HG02885 (cell line): ENCODE measurements around the gene CHMP2A.

Experiments
- ATAC-seq: cut with Tn5 transposase; IDR thresholded peaks from one replicate; pipeline ENCODE4 v1.9.1; 2021; ENCODE audit warnings: mild to moderate bottlenecking; ENCODE audit not compliant: unreplicated experiment, poor library complexity

The CHMP2A gene

DNA sequence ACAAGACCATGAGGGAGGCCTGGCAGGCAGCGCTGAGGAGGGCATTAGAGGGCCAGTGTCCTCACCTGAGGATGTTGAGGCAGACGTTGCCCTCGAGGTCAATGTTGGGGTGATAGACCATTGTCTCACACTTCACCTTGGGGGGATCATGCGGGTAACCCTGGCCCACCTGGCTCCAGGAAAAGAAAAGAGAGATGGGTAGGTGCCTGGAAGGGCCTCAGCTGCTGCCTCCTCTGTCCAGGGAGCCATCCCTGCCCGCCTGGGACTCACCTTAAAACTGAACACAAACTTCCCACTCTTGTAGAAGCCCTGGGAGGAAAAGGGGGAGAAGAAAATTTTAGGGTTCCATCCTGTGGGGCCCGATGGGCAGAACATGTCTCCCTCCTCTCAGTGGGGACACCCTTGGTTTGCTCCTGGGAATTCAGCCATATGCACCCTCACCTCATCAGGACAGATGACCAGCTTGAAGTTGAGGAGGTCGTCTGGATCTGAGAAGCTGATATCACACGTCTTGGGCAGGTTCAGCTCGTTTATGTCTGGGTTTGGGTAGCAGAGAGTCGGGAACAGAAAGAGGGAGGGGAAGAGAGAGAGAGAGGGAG lies 1.8 kb upstream of the CHMP2A start:
- no peak for ATAC-seq

DNA sequence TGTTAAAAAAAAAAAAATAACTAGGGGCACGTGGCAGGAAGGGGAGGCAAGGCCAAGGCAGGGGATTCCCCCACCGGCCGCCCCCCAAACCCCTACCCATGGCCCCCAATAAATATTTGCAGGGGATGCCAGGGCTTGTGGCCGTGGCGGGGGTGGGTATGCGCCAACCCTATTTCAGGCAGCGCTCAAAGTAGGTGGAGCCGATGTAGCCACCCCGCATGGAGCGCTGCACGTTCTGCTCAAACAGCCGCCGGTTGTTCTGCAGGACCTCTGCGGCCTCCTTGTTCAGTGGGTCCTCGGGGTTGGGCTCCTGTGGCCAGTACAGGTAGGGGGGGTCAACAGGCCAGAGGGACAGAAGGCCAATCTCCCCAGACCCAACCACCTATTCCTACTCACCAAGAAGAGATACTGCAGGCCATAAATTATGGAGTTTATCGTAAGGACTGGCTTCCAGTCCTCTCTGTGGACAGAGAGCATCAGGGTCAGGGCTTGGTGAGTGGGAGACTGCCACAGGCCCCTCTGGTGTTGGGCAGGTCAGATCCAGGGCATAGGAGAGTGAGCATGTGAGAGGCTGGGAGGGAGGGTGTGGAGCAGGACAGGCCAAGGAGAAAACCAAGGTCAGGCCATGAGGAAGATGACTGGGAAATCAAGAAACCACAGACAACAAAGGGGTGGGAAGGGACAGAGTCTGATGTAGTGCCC lies 1.2 kb upstream of the CHMP2A start:
- no peak for ATAC-seq

DNA sequence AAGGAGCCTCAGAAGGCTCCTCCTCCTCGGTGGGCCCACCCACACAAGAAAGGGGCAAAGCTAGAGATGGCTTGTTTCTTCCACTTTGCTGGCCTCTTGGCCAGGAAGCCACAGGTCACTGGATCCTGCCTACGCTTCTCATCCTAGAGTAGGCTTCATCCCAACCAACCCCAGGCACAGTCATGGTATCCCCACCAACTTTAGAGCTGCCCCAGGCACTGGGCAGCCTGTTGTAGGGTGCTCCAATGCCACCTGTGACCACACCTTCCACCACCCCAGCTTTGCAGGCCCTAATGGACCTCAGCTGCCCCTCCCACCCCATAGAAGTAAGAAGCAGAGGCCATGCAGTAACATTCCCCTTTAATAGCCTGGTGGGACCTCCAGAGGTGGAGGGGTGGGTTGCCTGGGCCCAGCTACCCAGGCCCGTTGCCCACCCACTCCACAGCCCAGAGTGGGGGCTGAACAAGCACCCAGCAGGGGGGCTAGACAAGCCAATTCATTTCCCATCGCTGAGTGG lies 522 bp upstream of the CHMP2A start:
- no peak for ATAC-seq

DNA sequence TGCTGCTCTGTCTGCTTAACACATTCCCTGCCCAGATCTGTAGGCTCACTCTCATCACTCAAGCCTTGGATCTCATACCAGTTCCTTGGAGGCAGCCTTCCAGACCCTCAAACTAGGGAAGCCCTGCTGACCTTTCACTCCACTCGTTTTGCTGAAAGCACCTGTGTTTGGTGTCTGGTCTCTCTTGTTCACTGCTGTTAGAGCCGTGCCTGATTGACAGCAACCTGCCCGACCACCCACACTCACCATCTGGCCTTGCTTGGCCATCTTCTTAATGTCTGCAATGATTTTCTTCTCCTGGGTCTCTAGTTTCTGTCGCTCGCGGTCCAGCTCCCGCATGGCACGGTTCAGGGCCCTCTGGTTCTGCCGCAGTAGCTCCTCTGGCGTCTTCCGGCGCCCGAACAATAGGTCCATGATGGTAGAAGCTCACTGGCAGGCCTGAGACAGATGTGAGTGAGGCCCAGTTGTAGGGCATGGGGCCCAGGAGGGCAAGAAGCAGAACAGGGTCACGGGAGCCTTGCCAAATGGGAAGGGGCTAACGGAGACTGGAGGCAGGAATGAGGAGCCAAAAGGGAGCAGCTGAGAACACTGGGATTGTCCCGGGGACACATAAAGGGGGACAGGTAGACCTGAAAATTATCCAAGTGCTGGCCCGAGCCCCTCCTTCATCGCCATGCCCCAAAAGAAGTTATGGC lies 959 bp downstream of the CHMP2A start:
- no peak for ATAC-seq

GRCh38 chr19:58552655-58553054 lies 2.2 kb downstream of the CHMP2A start:
- ATAC-seq: no peak

DNA sequence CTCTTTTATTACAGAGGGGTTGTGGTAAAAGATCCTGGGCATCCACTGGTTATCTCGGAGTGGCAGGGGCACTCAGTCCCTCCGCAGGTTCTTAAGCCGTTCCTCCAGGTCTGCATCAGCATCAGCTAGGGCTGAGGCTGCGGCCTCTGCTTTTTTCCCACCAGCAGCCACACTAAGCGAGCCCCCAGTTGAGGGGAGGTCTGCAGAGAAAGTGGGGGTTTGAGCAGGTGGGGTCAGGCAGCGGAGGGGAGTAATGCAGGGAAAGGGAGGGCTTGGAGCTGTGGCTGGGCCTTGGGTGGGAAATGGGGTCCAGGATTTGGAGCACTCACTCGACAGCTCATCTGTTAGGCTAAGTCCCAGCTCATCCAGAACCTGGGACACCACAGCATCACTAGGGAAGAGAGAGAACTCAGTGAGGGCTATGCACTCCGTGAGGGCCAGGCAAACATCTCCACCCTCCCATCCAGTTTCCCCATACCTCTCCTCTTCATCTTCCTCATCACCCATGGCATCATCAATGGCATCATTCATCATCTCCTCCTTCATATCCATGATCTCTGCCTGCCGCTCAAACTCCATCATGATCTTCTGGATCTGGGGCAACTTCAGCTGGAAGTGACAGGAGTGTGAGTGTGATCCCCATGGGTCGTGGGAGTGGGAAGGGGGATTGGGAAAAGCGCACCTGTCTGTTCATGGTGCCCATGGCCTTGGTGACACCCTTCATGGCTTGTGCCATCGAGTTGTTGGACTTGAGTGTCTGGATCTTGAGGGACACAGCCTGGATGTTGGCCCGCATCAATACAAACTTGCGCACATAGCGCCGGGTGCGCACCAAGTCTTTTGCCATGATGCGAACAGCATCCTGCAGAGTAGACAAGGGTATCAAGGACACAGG lies 3.1 kb downstream of the CHMP2A start:
- ATAC-seq: no peak

- ATAC-seq: no peak
These were observed 3.8 kb downstream of the CHMP2A start for GRCh38 chr19:58551123-58551497.

DNA sequence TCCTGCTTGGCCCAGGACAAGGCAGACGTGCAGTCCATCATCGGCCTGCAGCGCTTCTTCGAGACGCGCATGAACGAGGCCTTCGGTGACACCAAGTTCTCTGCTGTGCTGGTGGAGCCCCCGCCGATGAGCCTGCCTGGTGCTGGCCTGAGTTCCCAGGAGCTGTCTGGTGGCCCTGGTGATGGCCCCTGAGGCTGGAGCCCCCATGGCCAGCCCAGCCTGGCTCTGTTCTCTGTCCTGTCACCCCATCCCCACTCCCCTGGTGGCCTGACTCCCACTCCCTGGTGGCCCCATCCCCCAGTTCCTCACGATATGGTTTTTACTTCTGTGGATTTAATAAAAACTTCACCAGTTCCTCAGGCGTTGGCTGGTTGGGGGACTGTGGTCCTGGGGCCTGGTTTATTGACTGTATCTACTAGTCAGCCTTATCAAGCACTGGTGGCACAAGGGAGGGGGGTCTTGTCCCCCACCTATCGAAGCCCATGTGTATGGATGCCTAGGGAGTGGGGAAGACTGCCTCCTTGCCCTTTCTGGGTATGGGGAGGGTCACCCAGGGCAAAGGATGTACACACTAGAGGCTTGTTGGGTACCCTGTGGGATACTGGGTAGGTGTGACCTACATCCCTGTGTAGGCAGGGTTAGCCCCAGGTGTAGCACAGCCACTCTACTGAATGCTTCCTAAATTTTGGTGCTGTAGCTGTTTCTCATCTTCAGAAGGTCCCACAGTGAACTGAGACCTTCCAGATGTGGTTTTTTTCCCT lies 4.4 kb downstream of the CHMP2A start:
- no peak for ATAC-seq

- no peak for ATAC-seq
These were observed 5.1 kb downstream of the CHMP2A start for GRCh38 chr19:58549664-58550361.

DNA sequence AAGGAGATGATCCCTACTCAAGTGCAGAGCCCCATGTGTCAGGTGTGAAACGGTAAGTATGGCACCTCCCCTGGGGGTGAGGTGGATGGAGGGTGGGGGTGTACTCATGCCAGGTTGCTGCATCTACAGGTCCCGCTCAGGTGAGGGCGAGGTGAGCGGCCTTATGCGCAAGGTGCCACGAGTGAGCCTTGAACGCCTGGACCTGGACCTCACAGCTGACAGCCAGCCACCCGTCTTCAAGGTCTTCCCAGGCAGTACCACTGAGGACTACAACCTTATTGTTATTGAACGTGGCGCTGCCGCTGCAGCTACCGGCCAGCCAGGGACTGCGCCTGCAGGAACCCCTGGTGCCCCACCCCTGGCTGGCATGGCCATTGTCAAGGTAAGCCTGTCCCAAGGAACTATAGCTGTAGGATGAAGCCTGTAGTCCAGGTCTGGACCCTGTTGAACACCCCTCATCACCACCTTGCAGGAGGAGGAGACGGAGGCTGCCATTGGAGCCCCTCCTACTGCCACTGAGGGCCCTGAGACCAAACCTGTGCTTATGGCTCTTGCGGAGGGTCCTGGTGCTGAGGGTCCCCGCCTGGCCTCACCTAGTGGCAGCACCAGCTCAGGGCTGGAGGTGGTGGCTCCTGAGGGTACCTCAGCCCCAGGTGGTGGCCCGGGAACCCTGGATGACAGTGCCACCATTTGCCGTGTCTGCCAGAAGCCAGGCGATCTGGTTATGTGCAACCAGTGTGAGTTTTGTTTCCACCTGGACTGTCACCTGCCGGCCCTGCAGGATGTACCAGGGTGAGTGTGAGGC lies 5.8 kb downstream of the CHMP2A start:
- no peak for ATAC-seq

DNA sequence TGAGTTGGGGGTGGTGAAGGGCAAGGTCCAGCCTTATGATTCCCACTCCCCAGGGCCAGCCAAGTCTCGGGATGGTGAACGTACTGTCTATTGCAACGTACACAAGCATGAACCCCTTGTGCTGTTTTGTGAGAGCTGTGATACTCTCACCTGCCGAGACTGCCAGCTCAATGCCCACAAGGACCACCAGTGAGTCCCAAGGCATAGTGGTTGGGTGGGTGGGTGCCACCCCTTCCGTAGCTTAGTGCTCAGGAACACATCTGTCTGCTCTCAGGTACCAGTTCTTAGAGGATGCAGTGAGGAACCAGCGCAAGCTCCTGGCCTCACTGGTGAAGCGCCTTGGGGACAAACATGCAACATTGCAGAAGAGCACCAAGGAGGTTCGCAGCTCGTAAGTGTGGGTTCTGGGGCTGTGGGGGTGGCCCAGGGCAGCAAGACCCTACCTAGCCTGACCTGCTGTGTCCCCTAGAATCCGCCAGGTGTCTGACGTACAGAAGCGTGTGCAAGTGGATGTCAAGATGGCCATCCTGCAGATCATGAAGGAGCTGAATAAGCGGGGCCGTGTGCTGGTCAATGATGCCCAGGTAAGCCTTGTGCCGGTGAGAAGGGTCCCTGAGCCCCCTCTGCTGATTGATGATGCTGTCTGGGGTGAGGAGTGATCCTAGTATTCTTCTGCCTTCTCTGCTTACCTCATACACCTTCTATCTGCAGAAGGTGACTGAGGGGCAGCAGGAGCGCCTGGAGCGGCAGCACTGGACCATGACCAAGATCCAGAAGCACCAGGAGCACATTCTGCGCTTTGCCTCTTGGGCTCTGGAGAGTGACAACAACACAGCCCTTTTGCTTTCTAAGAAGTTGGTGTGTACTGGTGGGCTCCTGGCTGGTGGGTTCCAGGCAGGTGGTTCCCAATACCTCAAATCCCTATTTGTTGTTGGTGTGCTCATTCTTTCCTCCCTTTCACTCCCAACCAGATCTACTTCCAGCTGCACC lies 7.3 kb downstream of the CHMP2A start:
- no peak for ATAC-seq

DNA sequence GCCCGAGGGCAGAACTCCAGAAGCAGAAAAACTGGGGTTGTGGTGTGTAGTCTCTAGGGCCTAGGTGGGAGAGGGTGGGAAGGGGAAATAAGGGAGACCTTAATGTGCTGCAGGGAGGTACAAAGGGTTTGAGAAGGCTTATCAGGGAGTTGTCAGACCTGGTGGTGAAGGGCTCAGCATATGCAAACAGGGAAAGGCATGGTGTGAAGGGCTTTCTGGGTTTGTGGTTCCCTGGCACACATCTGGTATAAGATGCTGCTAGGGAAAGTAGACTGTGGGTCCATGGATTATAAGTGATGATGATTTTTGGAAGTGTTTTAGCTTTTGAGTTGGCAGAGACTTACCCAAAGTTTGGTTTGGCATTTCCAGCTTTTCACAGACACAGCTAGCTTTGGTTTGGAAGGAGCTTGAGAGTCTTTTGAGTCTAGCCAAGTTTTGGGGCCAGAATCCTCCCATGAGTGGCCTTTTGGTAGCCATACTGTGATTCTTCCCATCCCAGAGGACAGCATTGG lies 8.8 kb downstream of the CHMP2A start:
- ATAC-seq: no peak

DNA sequence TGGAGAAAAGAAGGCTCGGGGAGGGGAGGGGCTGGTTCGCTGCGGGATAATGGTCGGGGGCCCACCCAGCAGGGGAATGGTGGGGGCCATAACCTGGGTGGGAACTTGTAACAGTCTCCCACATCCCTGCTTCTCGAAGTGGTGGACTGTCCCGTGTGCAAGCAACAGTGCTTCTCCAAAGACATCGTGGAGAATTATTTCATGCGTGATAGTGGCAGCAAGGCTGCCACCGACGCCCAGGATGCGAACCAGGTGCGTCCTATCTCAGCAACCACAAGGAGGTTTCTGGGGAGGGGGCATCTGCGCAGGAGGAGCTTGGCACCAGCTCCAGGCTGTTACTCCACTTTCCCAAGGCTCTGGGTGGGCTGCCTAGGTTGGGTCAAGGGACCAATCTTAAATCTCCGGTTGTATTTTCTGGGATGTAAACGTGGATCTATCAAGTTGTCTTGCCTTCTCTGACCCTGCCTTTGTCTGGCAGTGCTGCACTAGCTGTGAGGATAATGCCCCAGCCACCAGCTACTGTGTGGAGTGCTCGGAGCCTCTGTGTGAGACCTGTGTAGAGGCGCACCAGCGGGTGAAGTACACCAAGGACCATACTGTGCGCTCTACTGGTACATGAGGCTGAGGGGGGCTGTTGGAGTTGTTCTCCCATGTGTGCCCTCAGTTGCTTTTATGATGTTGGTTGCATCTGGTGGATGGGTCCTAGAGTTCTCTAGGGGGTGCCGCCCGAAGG lies 9.5 kb downstream of the CHMP2A start:
- ATAC-seq: no peak

- peak; percentile 52 for ATAC-seq
These were observed 10.2 kb downstream of the CHMP2A start for GRCh38 chr19:58544591-58545285.

DNA sequence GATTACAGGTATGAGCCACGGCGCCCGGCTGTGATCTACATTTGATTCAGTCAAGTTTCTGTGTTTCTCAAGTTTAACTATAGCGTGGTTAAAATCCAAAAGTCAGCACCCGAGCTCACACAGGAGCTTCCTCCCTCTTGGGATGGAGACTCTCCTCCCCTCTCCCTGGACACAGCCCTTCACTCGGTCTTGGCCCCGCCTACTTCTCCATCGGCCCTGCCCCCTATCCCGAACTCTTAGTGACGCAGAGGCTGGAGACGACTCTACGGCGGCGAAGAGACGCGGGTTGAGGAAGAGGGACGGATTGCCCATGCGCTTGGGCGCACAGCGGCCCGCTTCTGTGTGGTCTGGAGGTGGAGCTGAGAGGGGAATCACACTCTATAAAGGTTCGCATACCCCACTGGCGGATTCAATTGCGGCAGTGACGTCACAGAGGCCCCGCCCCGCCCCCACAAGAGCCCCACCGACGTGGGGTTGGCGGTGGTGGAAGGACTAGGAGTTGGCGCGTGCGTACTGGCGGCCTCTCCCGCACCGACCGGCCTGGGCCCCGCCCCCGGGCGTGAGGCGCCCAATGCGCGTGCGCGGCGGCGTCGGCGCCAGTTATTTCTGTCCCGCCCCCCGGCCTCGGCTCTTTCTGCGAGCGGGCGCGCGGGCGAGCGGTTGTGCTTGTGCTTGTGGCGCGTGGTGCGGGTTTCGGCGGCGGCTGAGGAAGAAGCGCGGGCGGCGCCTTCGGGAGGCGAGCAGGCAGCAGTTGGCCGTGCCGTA lies 10.9 kb downstream of the CHMP2A start, which contains the start of gene TRIM28:
TSS of gene TRIM28 (plus strand) at position 239 of the 765 bp plus-strand sequence. CDS start 694 bp downstream, outside the sequence.
- ATAC-seq: peak; percentile 87
